HCT116 (cell line): ENCODE results near the gene TENT5A. TPM values are rescaled to one million over a fixed set of nuclear protein-coding genes. Genes with fewer than 3 reads are reported as not detected.

ENCODE experiments used
- ATAC-seq: fragments of 200-7000 bp; cut with Tn5 transposase; 2 replicates; pipeline ENCODE4 v1.9.1; 2020; ENCODE audit warnings: mild to moderate bottlenecking, moderate library complexity
- BruUV-seq: library from RNA; stranded (reverse); fragments of 400-500 nt; replicated peaks from 2 replicates; lab custom pipeline; 2021; lab: Mats Ljungman, UMichigan
- CTCF ChIA-PET: fragments of 300-600 bp; sonication (Branson Sonifier 250); formaldehyde crosslinking; loops from one replicate; lab custom pipeline; 2021; ENCODE audit warnings: antibody characterized with exemption; lab: Charles Lee
- POLR2A ChIA-PET: fragments of 300-600, 350-600 bp; sonication (Branson Sonifier 250); formaldehyde crosslinking; loops from one replicate; lab custom pipeline; 2021; ENCODE audit warnings: antibody characterized with exemption; lab: Charles Lee
- RAD21 ChIA-PET, 2 experiments: fragments of 300-600 bp; sonication (Branson Sonifier 250); formaldehyde crosslinking; loops; one replicate each; lab custom pipeline; 2023; ENCODE audit warnings: low total read pairs in 2 of 2; ENCODE audit not compliant: uncharacterized antibody in 2 of 2, unreplicated experiment in 2 of 2, low non-redundant PET in 1 of 2; lab: Charles Lee
- DNase-seq: peaks from one replicate; pipeline ENCODE4 v3.0.0-alpha.2; 2010; ENCODE audit warnings: low read depth, low spot score
- H2AFZ ChIP-seq: fragments of 200-600 bp; shearing (Covaris generic), sonication (generic); 2 replicates; pipeline ENCODE4 v1.6.1; 2017; ENCODE audit warnings: low read depth, mixed run types, mixed read lengths, antibody characterized with exemption, low read length; ENCODE audit not compliant: poor library complexity, severe bottlenecking
- H3K27ac ChIP-seq: 2 replicates; pipeline ENCODE4 v1.5.1; 2012; ENCODE audit warnings: low read depth, low read length
- H3K27me3 ChIP-seq: fragments of 200-600 bp; sonication (generic); 2 replicates; pipeline ENCODE4 v1.6.1; 2016; ENCODE audit warnings: mixed run types, low read length, mixed read lengths; ENCODE audit not compliant: insufficient read depth
- H3K36me3 ChIP-seq, 2 experiments: fragments of 200-500 bp in 1 of 2; fragments of 200-600 bp in 1 of 2; sonication (Bioruptor generic) in 1 of 2; sonication (generic) in 1 of 2; 2 replicates each; pipeline versions ENCODE4 v1.5.1 to v1.6.1; 2014 to 2016; ENCODE audit warnings: low read length in 2 of 2, inconsistent platforms in 1 of 2, mixed read lengths in 1 of 2, mixed run types in 1 of 2; ENCODE audit not compliant: insufficient read depth in 2 of 2, control insufficient read depth in 1 of 2
- H3K4me1 ChIP-seq, 2 experiments: fragments of 200-600 bp in 1 of 2; sonication (generic) in 1 of 2; 2 replicates each; pipeline versions ENCODE4 v1.5.1 to v1.6.1; 2012 to 2017; ENCODE audit warnings: low read length in 2 of 2, inconsistent platforms in 1 of 2, mild to moderate bottlenecking in 1 of 2, mixed read lengths in 1 of 2, mixed run types in 1 of 2, moderate library complexity in 1 of 2; ENCODE audit not compliant: insufficient read depth in 2 of 2, control insufficient read depth in 1 of 2
- H3K4me2 ChIP-seq: fragments of 200-600 bp; sonication (generic); 2 replicates; pipeline ENCODE4 v1.6.1; 2017; ENCODE audit warnings: mixed run types, low read length, mixed read lengths
- H3K4me3 ChIP-seq, 2 experiments: fragments of 200-600 bp in 1 of 2; sonication (generic) in 1 of 2; replicated peaks in 1 of 2; 2 replicates each; pipeline ENCODE4 v1.5.1; 2011 to 2016; ENCODE audit warnings: low read length in 2 of 2, control low read depth in 1 of 2, low read depth in 1 of 2, mild to moderate bottlenecking in 1 of 2, mixed read lengths in 1 of 2, mixed run types in 1 of 2
- H3K79me2 ChIP-seq: fragments of 200-600 bp; sonication (generic); 2 replicates; pipeline ENCODE4 v1.6.1; 2017; ENCODE audit warnings: mild to moderate bottlenecking, mixed run types, low read length, moderate library complexity, mixed read lengths; ENCODE audit not compliant: insufficient read depth
- H3K9ac ChIP-seq: fragments of 200-600 bp; sonication (generic); 2 replicates; pipeline ENCODE4 v1.6.1; 2016; ENCODE audit warnings: low read length, mixed read lengths
- H3K9me2 ChIP-seq: fragments of 200-600 bp; sonication (generic), shearing (Covaris generic); 2 replicates; pipeline ENCODE4 v1.6.1; 2017; ENCODE audit warnings: mixed run types, mild to moderate bottlenecking, moderate library complexity; ENCODE audit not compliant: insufficient read depth
- H3K9me3 ChIP-seq, 2 experiments: fragments of 200-500 bp in 1 of 2; fragments of 200-600 bp in 1 of 2; sonication (Bioruptor generic) in 1 of 2; sonication (generic) in 1 of 2; 2 replicates each; pipeline ENCODE4 v1.6.1; 2014 to 2017; ENCODE audit warnings: low read length in 2 of 2, mixed read lengths in 2 of 2, inconsistent platforms in 1 of 2, low read depth in 1 of 2, mild to moderate bottlenecking in 1 of 2, mixed run types in 1 of 2, moderate library complexity in 1 of 2; ENCODE audit not compliant: control insufficient read depth in 1 of 2, insufficient read depth in 1 of 2
- H4K20me1 ChIP-seq: fragments of 200-600 bp; sonication (generic), shearing (Covaris generic); 2 replicates; pipeline ENCODE4 v1.6.1; 2017; ENCODE audit warnings: mixed run types, mild to moderate bottlenecking, moderate library complexity; ENCODE audit not compliant: insufficient read depth
- CEBPB ChIP-seq: IDR thresholded peaks from 2 replicates; pipeline ENCODE4 v1.6.1; 2012; ENCODE audit warnings: low read depth
- EGR1 ChIP-seq: IDR thresholded peaks from 2 replicates; pipeline ENCODE4 v1.6.1; 2012; ENCODE audit warnings: low read depth
- ELF1 ChIP-seq: IDR thresholded peaks from 2 replicates; pipeline ENCODE4 v1.6.1; 2012; ENCODE audit warnings: low read depth, borderline replicate concordance
- FOSL1 ChIP-seq: IDR thresholded peaks from 2 replicates; pipeline ENCODE4 v1.6.1; 2012; ENCODE audit warnings: low read depth
- REST ChIP-seq: IDR thresholded peaks from 2 replicates; pipeline ENCODE4 v1.6.1; 2012; ENCODE audit warnings: low read depth
- ZBTB33 ChIP-seq: IDR thresholded peaks from 2 replicates; pipeline ENCODE4 v1.6.1; 2011; ENCODE audit warnings: mild to moderate bottlenecking, low read length, moderate library complexity; ENCODE audit not compliant: insufficient replicate concordance; ENCODE audit errors: extremely low read depth
- intact Hi-C: fragments of 100-400 bp; cut with micrococcal nuclease; formaldehyde crosslinking; loops from 2 replicates; pipeline ENCODE4 v1.10.0; 2022
- total RNA-seq: library from RNA; stranded (reverse); gene quantifications from one replicate; pipeline ENCODE4 v1.2.1, GENCODE V29; 2021; ENCODE audit not compliant: unreplicated experiment
- TF ChIP-seq, protein P1 (sequence below), 3 experiments: fragments of 200-600 bp in 1 of 3; sonication (generic) in 1 of 3; IDR thresholded peaks in 2 of 3; conservative IDR thresholded peaks in 1 of 3; 2 replicates each; pipeline ENCODE4 v1.5.1; 2012 to 2017; ENCODE audit warnings: low read depth in 2 of 3, low read length in 2 of 3, antibody characterized with exemption in 1 of 3, borderline replicate concordance in 1 of 3, control low read depth in 1 of 3, mild to moderate bottlenecking in 1 of 3, mixed read lengths in 1 of 3, mixed run types in 1 of 3, moderate library complexity in 1 of 3; ENCODE audit not compliant: insufficient read depth in 1 of 3

Gene TENT5A
- total RNA-seq, 1 experiment from 2014 or later: 11.2 TPM

- Histone ChIP-seq H3K9me3 (no peaks in the 10 kb centered on the region), H3K4me3 (no peak overlapping the region), H3K27me3 (no peaks in the 10 kb centered on the region), H2AFZ (no peak overlapping the region), H3K9me2 (no peaks in the 10 kb centered on the region), H3K4me1 (no peaks in the 10 kb centered on the region), H3K9ac (no peak overlapping the region), H3K27ac (no peak overlapping the region), H4K20me1 (no peaks in the 10 kb centered on the region), H3K36me3 (no peaks in the 10 kb centered on the region)
- DNase-seq (no peak), ATAC-seq (no peak)
- intact Hi-C loops: no loop called here
- CTCF ChIA-PET: no interaction called here
- POLR2A ChIA-PET: no interaction called here
- RAD21 ChIA-PET: no interaction called here
- BruUV-seq: no TSS peak
- TF ChIP-seq EGR1 (no peak), REST (no peak), FOSL1 (no peak), CEBPB (no peak), ELF1 (no peak), ZBTB33 (no peak)
- TF ChIP-seq, protein P1, sequence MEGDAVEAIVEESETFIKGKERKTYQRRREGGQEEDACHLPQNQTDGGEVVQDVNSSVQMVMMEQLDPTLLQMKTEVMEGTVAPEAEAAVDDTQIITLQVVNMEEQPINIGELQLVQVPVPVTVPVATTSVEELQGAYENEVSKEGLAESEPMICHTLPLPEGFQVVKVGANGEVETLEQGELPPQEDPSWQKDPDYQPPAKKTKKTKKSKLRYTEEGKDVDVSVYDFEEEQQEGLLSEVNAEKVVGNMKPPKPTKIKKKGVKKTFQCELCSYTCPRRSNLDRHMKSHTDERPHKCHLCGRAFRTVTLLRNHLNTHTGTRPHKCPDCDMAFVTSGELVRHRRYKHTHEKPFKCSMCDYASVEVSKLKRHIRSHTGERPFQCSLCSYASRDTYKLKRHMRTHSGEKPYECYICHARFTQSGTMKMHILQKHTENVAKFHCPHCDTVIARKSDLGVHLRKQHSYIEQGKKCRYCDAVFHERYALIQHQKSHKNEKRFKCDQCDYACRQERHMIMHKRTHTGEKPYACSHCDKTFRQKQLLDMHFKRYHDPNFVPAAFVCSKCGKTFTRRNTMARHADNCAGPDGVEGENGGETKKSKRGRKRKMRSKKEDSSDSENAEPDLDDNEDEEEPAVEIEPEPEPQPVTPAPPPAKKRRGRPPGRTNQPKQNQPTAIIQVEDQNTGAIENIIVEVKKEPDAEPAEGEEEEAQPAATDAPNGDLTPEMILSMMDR (IDR thresholded peaks at IDR 0.05 in 2 of 3, conservative IDR thresholded peaks at IDR 0.05 in 1 of 3; ENCODE audit: borderline replicate concordance in 1 of 3, insufficient read depth in 1 of 3, low read depth in 2 of 3, low read length in 2 of 3): no peak
- TF ChIP-seq, all 23 proteins: peak for 0
- H3K4me2 ChIP-seq: no peak overlapping the region
- no peaks in the 10 kb centered on the region for H3K79me2 ChIP-seq
These were observed 46.8 kb upstream of the TENT5A start for GRCh38 chr6:81799323-81799722.
